Naive thymus-derived CD4-positive, alpha-beta T cell (primary cell): Measurements from ENCODE around the gene IMPA2. TPM values are rescaled to one million over a fixed set of nuclear protein-coding genes. Genes with fewer than 3 reads are reported as not detected.

Experiments
- ATAC-seq: fragments of 150-1000 bp; cut with Tn5 transposase; 2 replicates; pipeline ENCODE4 v1.10.0; 2021; ENCODE audit warnings: mild to moderate bottlenecking, moderate library complexity
- CTCF ChIA-PET: fragments of 350-600 bp; sonication (Branson Sonifier 250); formaldehyde crosslinking; loops from one replicate; lab custom pipeline; 2021; ENCODE audit warnings: antibody characterized with exemption; lab: Charles Lee
- POLR2A ChIA-PET: fragments of 350-600 bp; sonication (Branson Sonifier 250); formaldehyde crosslinking; loops from one replicate; lab custom pipeline; 2021; ENCODE audit warnings: antibody characterized with exemption, inconsistent platforms; lab: Charles Lee
- DNase-seq, 9 donors: peaks; one replicate each; pipeline versions ENCODE4 v3.0.0 to v3.0.0-alpha.2; 2020 to 2022; ENCODE audit warnings: mixed read lengths in 1 of 9
- H3K27ac ChIP-seq: one replicate; pipeline ENCODE4 v1.7.0; 2013; ENCODE audit warnings: mild to moderate bottlenecking, low read depth, low read length, moderate library complexity
- H3K27me3 ChIP-seq, 2 donors: one replicate each; pipeline ENCODE4 v1.7.0; 2013; ENCODE audit warnings: low read length in 2 of 2, mild to moderate bottlenecking in 2 of 2, moderate library complexity in 2 of 2; ENCODE audit not compliant: control insufficient read depth in 2 of 2, insufficient read depth in 2 of 2
- H3K36me3 ChIP-seq, 3 experiments: 1 replicate in 2 of 3; 2 replicates in 1 of 3; pipeline ENCODE4 v1.7.0; 2013; ENCODE audit warnings: low read length in 3 of 3, mild to moderate bottlenecking in 3 of 3, moderate library complexity in 1 of 3; ENCODE audit not compliant: insufficient read depth in 3 of 3, control insufficient read depth in 2 of 3
- H3K4me1 ChIP-seq, 2 donors: one replicate each; pipeline ENCODE4 v1.7.0; 2013; ENCODE audit warnings: low read length in 2 of 2, mild to moderate bottlenecking in 2 of 2, moderate library complexity in 1 of 2; ENCODE audit not compliant: control insufficient read depth in 2 of 2, insufficient read depth in 2 of 2
- H3K4me3 ChIP-seq: 2 replicates; pipeline ENCODE4 v1.7.0; 2013; ENCODE audit warnings: mild to moderate bottlenecking, low read length
- H3K9me3 ChIP-seq, 3 experiments: 1 replicate in 2 of 3; 2 replicates in 1 of 3; pipeline ENCODE4 v1.7.0; 2013; ENCODE audit warnings: low read length in 3 of 3; ENCODE audit not compliant: control insufficient read depth in 2 of 3
- H3K27ac Mint-ChIP-seq, 9 donors: one replicate each; pipeline ENCODE4 v1.8.0; 2020 to 2022; ENCODE audit warnings: mixed read lengths in 9 of 9, mild to moderate bottlenecking in 8 of 9, moderate library complexity in 5 of 9, inconsistent platforms in 2 of 9
- H3K27me3 Mint-ChIP-seq, 5 donors: one replicate each; pipeline ENCODE4 v1.8.0; 2021 to 2022; ENCODE audit warnings: mixed read lengths in 5 of 5, mild to moderate bottlenecking in 1 of 5
- H3K36me3 Mint-ChIP-seq, 5 donors: one replicate each; pipeline ENCODE4 v1.8.0; 2020 to 2022; ENCODE audit warnings: mixed read lengths in 5 of 5, mild to moderate bottlenecking in 3 of 5, inconsistent platforms in 1 of 5
- H3K4me1 Mint-ChIP-seq, 7 donors: one replicate each; pipeline ENCODE4 v1.8.0; 2020 to 2022; ENCODE audit warnings: mixed read lengths in 7 of 7, mild to moderate bottlenecking in 3 of 7, inconsistent platforms in 1 of 7
- H3K4me3 Mint-ChIP-seq, 10 donors: one replicate each; pipeline ENCODE4 v1.8.0; 2020 to 2022; ENCODE audit warnings: mild to moderate bottlenecking in 10 of 10, mixed read lengths in 10 of 10, moderate library complexity in 6 of 10, inconsistent platforms in 2 of 10
- H3K9me3 Mint-ChIP-seq, 11 donors: one replicate each; pipeline ENCODE4 v1.8.0; 2020 to 2022; ENCODE audit warnings: mixed read lengths in 11 of 11, mild to moderate bottlenecking in 4 of 11, inconsistent platforms in 1 of 11, moderate library complexity in 1 of 11
- intact Hi-C, 2 donors: fragments of 100-400 bp; cut with micrococcal nuclease; formaldehyde crosslinking; loops; one replicate each; pipeline ENCODE4 v1.15.1; 2023
- polyA plus RNA-seq, 2 donors: library from polyadenylated mRNA; unstranded; fragments of 300-500 nt; fragmentation: Illumina TruSeq; gene quantifications; one replicate each; pipeline ENCODE4 v1.2.3, GENCODE V29; 2021
- total RNA-seq, 6 experiments: library from RNA in 5 of 6; stranded (reverse) in 5 of 6; gene quantifications; 1 replicate in 5 of 6; 2 replicates in 1 of 6; pipeline ENCODE4 v1.2.3 and lab custom pipeline; 2021 to 2026

The IMPA2 gene
- total and polyA plus RNA-seq, 7 experiments from 2014 or later: 4.9 to 27.8 (median 7.8) TPM

- DNase-seq: no peak
- no peak overlapping the region for H3K27ac ChIP-seq
- no peak overlapping the region for H3K4me3 Mint-ChIP-seq
- H3K36me3 Mint-ChIP-seq: peaks cover 0 to 29% (median 2%) of the 10 kb centered on the region in 5 donors
- ChIA-PET CTCF (no interaction called here), POLR2A (no interaction called here)
- H3K36me3 ChIP-seq: no peaks in the 10 kb centered on the region
- ATAC-seq: no peak
- peaks cover 0 to 3% (median 1%) of the 10 kb centered on the region in 7 donors for H3K4me1 Mint-ChIP-seq
- H3K9me3 Mint-ChIP-seq: peaks cover 0 to 1% (median 0%) of the 10 kb centered on the region in 11 donors
- intact Hi-C loops: no loop called here
- H3K4me1 ChIP-seq: no peaks in the 10 kb centered on the region
- H3K27me3 Mint-ChIP-seq: no peaks in the 10 kb centered on the region
- H3K4me3 ChIP-seq: no peak overlapping the region
- H3K27ac Mint-ChIP-seq: peak overlapping the region in 3 of 9 donors; percentile 1 to 23 (median 18)
- no peaks in the 10 kb centered on the region for H3K27me3 ChIP-seq
- no peaks in the 10 kb centered on the region for H3K9me3 ChIP-seq
Measured at GRCh38 chr18:12015416-12016062, 34.2 kb downstream of the IMPA2 start.

- ChIA-PET CTCF (no interaction called here), POLR2A (no interaction called here)
- Histone ChIP-seq H3K4me3 (no peak overlapping the region), H3K27me3 (no peaks in the 10 kb centered on the region), H3K9me3 (no peaks in the 10 kb centered on the region), H3K36me3 (no peaks in the 10 kb centered on the region), H3K4me1 (no peaks in the 10 kb centered on the region), H3K27ac (no peak overlapping the region)
- Mint-ChIP-seq H3K4me3 (no peak overlapping the region), H3K4me1 (peaks cover 0 to 5% (median 3%) of the 10 kb centered on the region in 7 donors), H3K27ac (no peak overlapping the region), H3K27me3 (no peaks in the 10 kb centered on the region), H3K36me3 (peaks cover 0 to 32% (median 2%) of the 10 kb centered on the region in 5 donors), H3K9me3 (peaks cover 0 to 3% (median 0%) of the 10 kb centered on the region in 11 donors)
- no peak for DNase-seq
- intact Hi-C loops: no loop called here
- ATAC-seq: no peak
Measured at GRCh38 chr18:12017081-12017480, 35.8 kb downstream of the IMPA2 start.

GRCh38 chr18:12018861-12019260 is 37.6 kb downstream of the IMPA2 start:
- Mint-ChIP-seq H3K9me3 (peaks cover 0 to 3% (median 0%) of the 10 kb centered on the region in 11 donors), H3K4me3 (no peak overlapping the region), H3K36me3 (peaks cover 0 to 23% (median 2%) of the 10 kb centered on the region in 5 donors), H3K27me3 (no peaks in the 10 kb centered on the region), H3K4me1 (peaks cover 0 to 5% (median 3%) of the 10 kb centered on the region in 7 donors), H3K27ac (no peak overlapping the region)
- ATAC-seq (no peak), DNase-seq (no peak)
- no peaks in the 10 kb centered on the region for H3K9me3 ChIP-seq
- no peak overlapping the region for H3K27ac ChIP-seq
- no peaks in the 10 kb centered on the region for H3K36me3 ChIP-seq
- no peaks in the 10 kb centered on the region for H3K4me1 ChIP-seq
- ChIA-PET CTCF (no interaction called here), POLR2A (no interaction called here)
- intact Hi-C loops: no loop called here
- H3K4me3 ChIP-seq: no peak overlapping the region
- H3K27me3 ChIP-seq: no peaks in the 10 kb centered on the region

- H3K27ac ChIP-seq: no peak overlapping the region
- ATAC-seq (no peak), DNase-seq (no peak)
- no peak overlapping the region for H3K4me3 ChIP-seq
- ChIA-PET CTCF (no interaction called here), POLR2A (no interaction called here)
- H3K36me3 ChIP-seq: no peaks in the 10 kb centered on the region
- Mint-ChIP-seq H3K4me3 (no peak overlapping the region), H3K27me3 (no peaks in the 10 kb centered on the region), H3K27ac (peak overlapping the region in 1 of 9 donors; percentile 3), H3K4me1 (peaks cover 0 to 7% (median 4%) of the 10 kb centered on the region in 7 donors), H3K9me3 (peaks cover 0 to 3% (median 0%) of the 10 kb centered on the region in 11 donors), H3K36me3 (peaks cover 0 to 19% (median 2%) of the 10 kb centered on the region in 5 donors)
- H3K27me3 ChIP-seq: no peaks in the 10 kb centered on the region
- intact Hi-C loops: no loop called here
- no peaks in the 10 kb centered on the region for H3K9me3 ChIP-seq
- no peaks in the 10 kb centered on the region for H3K4me1 ChIP-seq
Measured at GRCh38 chr18:12021077-12021476, 39.8 kb downstream of the IMPA2 start.

GRCh38 chr18:12021596-12021995 is 40.3 kb downstream of the IMPA2 start:
- Histone ChIP-seq H3K27me3 (no peaks in the 10 kb centered on the region), H3K36me3 (no peaks in the 10 kb centered on the region), H3K4me1 (no peaks in the 10 kb centered on the region), H3K4me3 (no peak overlapping the region), H3K9me3 (no peaks in the 10 kb centered on the region), H3K27ac (no peak overlapping the region)
- Mint-ChIP-seq H3K36me3 (peaks cover 0 to 17% (median 2%) of the 10 kb centered on the region in 5 donors), H3K9me3 (peaks cover 0 to 3% (median 0%) of the 10 kb centered on the region in 11 donors), H3K4me3 (no peak overlapping the region), H3K4me1 (peaks cover 0 to 7% (median 4%) of the 10 kb centered on the region in 7 donors), H3K27me3 (no peaks in the 10 kb centered on the region), H3K27ac (no peak overlapping the region)
- DNase-seq: no peak
- intact Hi-C loops: no loop called here
- CTCF ChIA-PET: interaction anchor here (0.7 kb wide), 1 partner anchor 25 kb away, joined by 3 read pairs; no protein-coding TSS in a partner anchor
- ATAC-seq: no peak
- POLR2A ChIA-PET: no interaction called here

GRCh38 chr18:12023375-12023774 is 42.1 kb downstream of the IMPA2 start:
- Histone ChIP-seq H3K4me3 (no peak overlapping the region), H3K27ac (no peak overlapping the region), H3K4me1 (no peaks in the 10 kb centered on the region), H3K9me3 (no peaks in the 10 kb centered on the region), H3K27me3 (no peaks in the 10 kb centered on the region), H3K36me3 (no peaks in the 10 kb centered on the region)
- no peak overlapping the region for H3K4me3 Mint-ChIP-seq
- POLR2A ChIA-PET: no interaction called here
- peaks cover 0 to 3% (median 0%) of the 10 kb centered on the region in 11 donors for H3K9me3 Mint-ChIP-seq
- H3K4me1 Mint-ChIP-seq: peaks cover 0 to 7% (median 4%) of the 10 kb centered on the region in 7 donors
- H3K36me3 Mint-ChIP-seq: peaks cover 0 to 7% (median 0%) of the 10 kb centered on the region in 5 donors
- ATAC-seq (no peak), DNase-seq (no peak)
- intact Hi-C loops: no loop called here
- H3K27ac Mint-ChIP-seq: peak overlapping the region in 1 of 9 donors; percentile 47
- CTCF ChIA-PET: no interaction called here
- H3K27me3 Mint-ChIP-seq: no peaks in the 10 kb centered on the region

GRCh38 chr18:12026562-12026961 is 45.3 kb downstream of the IMPA2 start:
- ATAC-seq: no peak
- peaks cover 0 to 7% (median 5%) of the 10 kb centered on the region in 5 donors for H3K36me3 Mint-ChIP-seq
- H3K27me3 Mint-ChIP-seq: no peaks in the 10 kb centered on the region
- no peaks in the 10 kb centered on the region for H3K9me3 Mint-ChIP-seq
- no peaks in the 10 kb centered on the region for H3K9me3 ChIP-seq
- POLR2A ChIA-PET: no interaction called here
- no peak overlapping the region for H3K4me3 ChIP-seq
- CTCF ChIA-PET: no interaction called here
- no peaks in the 10 kb centered on the region for H3K27me3 ChIP-seq
- DNase-seq: no peak
- H3K27ac ChIP-seq: no peak overlapping the region
- no peak overlapping the region for H3K4me3 Mint-ChIP-seq
- H3K4me1 Mint-ChIP-seq: peaks cover 0 to 2% (median 0%) of the 10 kb centered on the region in 7 donors
- no peaks in the 10 kb centered on the region for H3K4me1 ChIP-seq
- H3K36me3 ChIP-seq: no peaks in the 10 kb centered on the region
- H3K27ac Mint-ChIP-seq: no peak overlapping the region
- intact Hi-C loops: no loop called here
